ENCODE results near the gene CHSY3. TPM values are rescaled to one million over a fixed set of nuclear protein-coding genes. Genes with fewer than 3 reads are reported as not detected.
A peak's percentile ranks its signal among the peaks of the same experiment; 100 is the strongest.

CHSY3 gene
- total and polyA plus RNA-seq, 12 donors = 0.15 to 1.6 (median 1.0) TPM

GRCh38 chr5:130102960-130103359 lies 198.7 kb downstream of the CHSY3 start:
- H3K9me3 ChIP-seq = no peaks in the 10 kb centered on the region
- no peaks in the 10 kb centered on the region for H3K27me3 ChIP-seq
- TF ChIP-seq, protein P1, sequence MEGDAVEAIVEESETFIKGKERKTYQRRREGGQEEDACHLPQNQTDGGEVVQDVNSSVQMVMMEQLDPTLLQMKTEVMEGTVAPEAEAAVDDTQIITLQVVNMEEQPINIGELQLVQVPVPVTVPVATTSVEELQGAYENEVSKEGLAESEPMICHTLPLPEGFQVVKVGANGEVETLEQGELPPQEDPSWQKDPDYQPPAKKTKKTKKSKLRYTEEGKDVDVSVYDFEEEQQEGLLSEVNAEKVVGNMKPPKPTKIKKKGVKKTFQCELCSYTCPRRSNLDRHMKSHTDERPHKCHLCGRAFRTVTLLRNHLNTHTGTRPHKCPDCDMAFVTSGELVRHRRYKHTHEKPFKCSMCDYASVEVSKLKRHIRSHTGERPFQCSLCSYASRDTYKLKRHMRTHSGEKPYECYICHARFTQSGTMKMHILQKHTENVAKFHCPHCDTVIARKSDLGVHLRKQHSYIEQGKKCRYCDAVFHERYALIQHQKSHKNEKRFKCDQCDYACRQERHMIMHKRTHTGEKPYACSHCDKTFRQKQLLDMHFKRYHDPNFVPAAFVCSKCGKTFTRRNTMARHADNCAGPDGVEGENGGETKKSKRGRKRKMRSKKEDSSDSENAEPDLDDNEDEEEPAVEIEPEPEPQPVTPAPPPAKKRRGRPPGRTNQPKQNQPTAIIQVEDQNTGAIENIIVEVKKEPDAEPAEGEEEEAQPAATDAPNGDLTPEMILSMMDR (IDR thresholded peaks at IDR 0.05) = no peak
- no peaks in the 10 kb centered on the region for H3K4me1 ChIP-seq
- no peak for ATAC-seq
- no peaks in the 10 kb centered on the region for H3K36me3 ChIP-seq
- H3K27ac ChIP-seq = no peak overlapping the region
- no peak overlapping the region for H3K4me3 ChIP-seq
- intact Hi-C loops (cut with DNase I) = loop anchor here in 1 of 10 donors (10.0 kb wide), 1 partner anchor 1012 kb away; no protein-coding TSS in a partner anchor
- 95 to 98% methylated on average over 1 of the region's 1 CpG for WGBS, 2 donors
- no peak for DNase-seq

GRCh38 chr5:130104895-130105688 lies 200.8 kb downstream of the CHSY3 start:
- TF ChIP-seq, protein P1 (IDR thresholded peaks at IDR 0.05) = no peak
- no peak for DNase-seq
- ATAC-seq = no peak
- no peaks in the 10 kb centered on the region for H3K27me3 ChIP-seq
- no peaks in the 10 kb centered on the region for H3K36me3 ChIP-seq
- intact Hi-C loops (cut with DNase I) = loop anchor here in 1 of 10 donors (10.0 kb wide), 1 partner anchor 1010 kb away; no protein-coding TSS in a partner anchor
- 96% methylated on average over 1 of the region's 1 CpG for WGBS, 2 donors
- no peak overlapping the region for H3K27ac ChIP-seq
- no peaks in the 10 kb centered on the region for H3K9me3 ChIP-seq
- no peaks in the 10 kb centered on the region for H3K4me1 ChIP-seq
- no peak overlapping the region for H3K4me3 ChIP-seq

DNA sequence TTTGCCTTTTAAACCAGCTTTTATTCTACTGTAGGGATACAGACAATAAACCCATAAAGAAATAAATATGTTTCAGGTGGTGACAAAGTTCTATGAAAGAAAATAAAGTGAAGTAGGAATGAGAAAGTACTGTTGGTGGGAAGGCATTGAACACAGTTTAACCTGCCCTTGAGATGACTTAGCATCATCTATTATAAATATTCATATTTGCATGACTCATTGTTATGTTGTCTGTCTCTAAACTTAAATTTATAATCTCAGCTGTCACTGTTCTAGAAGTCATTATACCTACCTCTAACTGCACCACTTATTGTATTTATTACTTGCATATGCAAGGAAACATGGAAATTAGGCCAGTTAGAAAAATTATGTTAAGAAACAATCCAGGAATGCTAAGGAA lies 202.2 kb downstream of the CHSY3 start:
- intact Hi-C loops (cut with DNase I) = loop anchor here in 1 of 10 donors (10.0 kb wide), 1 partner anchor 1008 kb away; no protein-coding TSS in a partner anchor
- ATAC-seq = no peak
- no peaks in the 10 kb centered on the region for H3K36me3 ChIP-seq

GRCh38 chr5:130109152-130109551 lies 204.9 kb downstream of the CHSY3 start:
- no peak for DNase-seq
- Histone ChIP-seq H3K4me3 (no peak overlapping the region), H3K27me3 (no peaks in the 10 kb centered on the region), H3K36me3 (no peaks in the 10 kb centered on the region), H3K4me1 (no peaks in the 10 kb centered on the region), H3K27ac (no peak overlapping the region), H3K9me3 (no peaks in the 10 kb centered on the region)
- TF ChIP-seq, protein P1 (IDR thresholded peaks at IDR 0.05) = peak in 7 of 9 donors; percentile 34 to 65 (median 54)
- intact Hi-C loops (cut with DNase I) = loop anchor here in 1 of 10 donors (10.0 kb wide), 1 partner anchor 1006 kb away; no protein-coding TSS in a partner anchor
- WGBS, 2 donors = 71 to 74% methylated on average over 1 of the region's 1 CpG
- ATAC-seq = no peak

More for the DNA sequence above, 202.2 kb downstream of the CHSY3 start:
- no peak for DNase-seq
- H3K4me3 ChIP-seq = no peak overlapping the region
- no peaks in the 10 kb centered on the region for H3K4me1 ChIP-seq
- no peaks in the 10 kb centered on the region for H3K27me3 ChIP-seq
- TF ChIP-seq, protein P1 (IDR thresholded peaks at IDR 0.05) = no peak
- H3K9me3 ChIP-seq = no peaks in the 10 kb centered on the region
- H3K27ac ChIP-seq = no peak overlapping the region
